Measurements from ENCODE around the gene PROP1. TPM values are rescaled to one million over a fixed set of nuclear protein-coding genes. Genes with fewer than 3 reads are reported as not detected.
"Not testable (repeated sequence)": the region's sequence is repeated elsewhere in the genome, so short reads cannot be mapped to it uniquely, and the experiment has no call there.

Gene PROP1
- polyA plus RNA-seq (2011; rRNA removed) (not detected in 2 replicates), polyA minus RNA-seq (2011; rRNA and poly(A)+ RNA removed) (not detected in 2 replicates)

GRCh38 chr5:177995691-177996595, at the start of gene PROP1:
PROP1 (minus strand) TSS chr5:177996242; CDS start chr5:177995933, 309 bp downstream.
- CTCF ChIA-PET: interaction anchor here (0.5 kb wide), 1 partner anchor 18 kb away, joined by 3 read pairs; no protein-coding TSS in a partner anchor
- no peak for TF ChIP-seq CTCF (IDR thresholded peaks at IDR 0.05; ENCODE audit: insufficient read depth, low read depth, low read length)
- no peak for DNase-seq (ENCODE audit: low read depth)
- H3K4me3 ChIP-seq (ENCODE audit: low read depth, low read length): no peak within 1 kb of the TSS
- H3K36me3 ChIP-seq (ENCODE audit: control insufficient read depth, insufficient read depth, low read length): no peaks in the 10 kb centered on the region
- peaks cover 6% of the 10 kb centered on the region for H3K27me3 ChIP-seq (ENCODE audit: control insufficient read depth, insufficient read depth, low read length)
- POLR2A ChIA-PET: no interaction called here

- POLR2A ChIA-PET; H3K27me3 ChIP-seq (ENCODE audit: control insufficient read depth, insufficient read depth, low read length); H3K4me3 ChIP-seq (ENCODE audit: low read depth, low read length); H3K36me3 ChIP-seq (ENCODE audit: control insufficient read depth, insufficient read depth, low read length); DNase-seq (ENCODE audit: low read depth); CTCF ChIA-PET: not testable (repeated sequence)
Observed at GRCh38 chr5:178019379-178020030, 23.5 kb upstream of the PROP1 start.

- H3K27me3 ChIP-seq (ENCODE audit: control insufficient read depth, insufficient read depth, low read length); CTCF ChIA-PET; DNase-seq (ENCODE audit: low read depth); POLR2A ChIA-PET; H3K36me3 ChIP-seq (ENCODE audit: control insufficient read depth, insufficient read depth, low read length); H3K4me3 ChIP-seq (ENCODE audit: low read depth, low read length): not testable (repeated sequence)
Observed at GRCh38 chr5:178012758-178013157, 16.7 kb upstream of the PROP1 start.

GRCh38 chr5:178011816-178012554, 15.9 kb upstream of the PROP1 start:
- H3K27me3 ChIP-seq (ENCODE audit: control insufficient read depth, insufficient read depth, low read length); POLR2A ChIA-PET; H3K36me3 ChIP-seq (ENCODE audit: control insufficient read depth, insufficient read depth, low read length); DNase-seq (ENCODE audit: low read depth); CTCF ChIA-PET; H3K4me3 ChIP-seq (ENCODE audit: low read depth, low read length): not testable (repeated sequence)

- POLR2A ChIA-PET; H3K36me3 ChIP-seq (ENCODE audit: control insufficient read depth, insufficient read depth, low read length); CTCF ChIA-PET; H3K27me3 ChIP-seq (ENCODE audit: control insufficient read depth, insufficient read depth, low read length); DNase-seq (ENCODE audit: low read depth); H3K4me3 ChIP-seq (ENCODE audit: low read depth, low read length): not testable (repeated sequence)
Observed at GRCh38 chr5:178007272-178007671, 11.2 kb upstream of the PROP1 start.

GRCh38 chr5:178006536-178007231, 10.6 kb upstream of the PROP1 start:
- H3K36me3 ChIP-seq (ENCODE audit: control insufficient read depth, insufficient read depth, low read length); H3K27me3 ChIP-seq (ENCODE audit: control insufficient read depth, insufficient read depth, low read length); POLR2A ChIA-PET; DNase-seq (ENCODE audit: low read depth); CTCF ChIA-PET; H3K4me3 ChIP-seq (ENCODE audit: low read depth, low read length): not testable (repeated sequence)

- H3K4me3 ChIP-seq (ENCODE audit: low read depth, low read length); H3K36me3 ChIP-seq (ENCODE audit: control insufficient read depth, insufficient read depth, low read length); CTCF ChIA-PET; POLR2A ChIA-PET; DNase-seq (ENCODE audit: low read depth); H3K27me3 ChIP-seq (ENCODE audit: control insufficient read depth, insufficient read depth, low read length): not testable (repeated sequence)
Observed at GRCh38 chr5:178006181-178006535, 10.1 kb upstream of the PROP1 start.

Measured in BJ (cell line).